WTC11 (cell line): Measurements from ENCODE around the gene PHTF1.

Experiments used
- AFF4 ChIP-seq: sonication (generic); formaldehyde crosslinking; IDR thresholded peaks from 2 replicates; pipeline ENCODE4 v1.8.1; 2023; ENCODE audit warnings: mild to moderate bottlenecking, missing genetic modification reagents, borderline replicate concordance
- CREM ChIP-seq: sonication (generic); formaldehyde crosslinking; IDR thresholded peaks from 2 replicates; pipeline ENCODE4 v1.8.1; 2022; ENCODE audit warnings: mild to moderate bottlenecking, missing genetic modification reagents, moderate library complexity
- CTCF ChIP-seq: fragments of 200-600 bp; IDR thresholded peaks from 2 replicates; pipeline ENCODE4 v1.8.0; 2022; ENCODE audit warnings: antibody characterized with exemption
- MAX ChIP-seq: sonication (generic); formaldehyde crosslinking; IDR thresholded peaks from 2 replicates; pipeline ENCODE4 v1.8.0; 2022; ENCODE audit warnings: mild to moderate bottlenecking, missing genetic modification reagents
- MYBL2 ChIP-seq: sonication (generic); formaldehyde crosslinking; IDR thresholded peaks from 2 replicates; pipeline ENCODE4 v1.8.1; 2023; ENCODE audit warnings: mild to moderate bottlenecking, moderate library complexity, missing genetic modification reagents
- SMAD3 ChIP-seq: sonication (generic); formaldehyde crosslinking; IDR thresholded peaks from 2 replicates; pipeline ENCODE4 v1.8.0; 2022; ENCODE audit warnings: missing genetic modification reagents, mild to moderate bottlenecking, borderline replicate concordance
- USF1 ChIP-seq: sonication (generic); formaldehyde crosslinking; IDR thresholded peaks from 2 replicates; pipeline ENCODE4 v1.8.0; 2022; ENCODE audit warnings: mild to moderate bottlenecking, missing genetic modification reagents
- ZNF317 ChIP-seq: sonication (generic); formaldehyde crosslinking; IDR thresholded peaks from 2 replicates; pipeline ENCODE4 v1.8.1; 2023; ENCODE audit warnings: low read depth, mild to moderate bottlenecking, moderate library complexity, missing genetic modification reagents, borderline replicate concordance
- ZNF532 ChIP-seq: fragments of 250-450 bp; sonication (Bioruptor Pico); IDR thresholded peaks from 2 replicates; pipeline ENCODE4 v1.9.0; 2021; ENCODE audit warnings: mild to moderate bottlenecking, borderline replicate concordance

- TF ChIP-seq CTCF (no peak), ZNF532 (CRISPR knock-in tag) (no peak), SMAD3 (CRISPR knock-in tag) (no peak), USF1 (CRISPR knock-in tag) (no peak), CREM (CRISPR knock-in tag) (no peak), ZNF317 (CRISPR knock-in tag) (no peak), AFF4 (CRISPR knock-in tag) (no peak), MAX (CRISPR knock-in tag) (no peak), MYBL2 (CRISPR knock-in tag) (no peak)
Observed at GRCh38 chr1:113745425-113745824, 13.9 kb downstream of the PHTF1 start.
